Measurements from ENCODE around the gene MCRS1. TPM values are rescaled to one million over a fixed set of nuclear protein-coding genes. Genes with fewer than 3 reads are reported as not detected.

MCRS1 gene
- total RNA-seq, 1 donor from 2014 or later = 103 TPM

DNA sequence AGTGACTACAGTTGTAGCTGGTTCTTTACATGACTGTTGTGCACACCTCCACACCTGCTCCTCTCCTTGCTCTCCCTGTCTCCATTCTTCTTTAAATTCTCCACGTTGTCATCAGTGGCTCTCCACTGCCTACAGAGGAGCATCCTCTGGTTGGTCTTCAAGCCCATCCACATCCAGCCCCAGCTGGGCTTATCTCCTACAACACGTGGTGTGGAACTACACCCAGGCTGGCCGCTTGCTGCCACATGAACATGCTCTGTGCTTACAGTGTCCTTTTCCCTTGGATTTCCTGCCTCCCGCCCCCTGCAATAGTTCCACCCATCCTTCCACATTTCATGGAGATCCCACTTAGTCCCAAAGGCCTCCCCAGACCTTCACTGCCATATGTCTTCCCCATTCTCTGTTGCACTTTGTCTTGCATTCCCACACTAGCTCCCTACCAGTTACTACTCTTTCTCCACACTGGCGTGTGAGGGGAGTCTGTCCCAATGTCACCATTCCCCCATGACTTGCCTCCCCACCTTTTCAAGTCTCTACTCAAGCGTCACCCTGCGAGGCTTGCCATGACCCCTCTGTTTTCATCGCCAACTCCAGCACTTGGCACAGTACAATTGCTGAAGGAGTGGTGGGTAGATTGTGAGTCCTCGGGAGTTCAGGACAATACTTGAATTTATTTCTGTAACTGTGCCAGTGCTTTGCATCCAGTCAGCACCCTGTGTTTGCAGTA lies 9.8 kb upstream of the MCRS1 start:
- DNase-seq = no peak
- no peaks in the 10 kb centered on the region for H3K27me3 Mint-ChIP-seq (ENCODE audit: unreplicated experiment)
- H3K27ac Mint-ChIP-seq (ENCODE audit: unreplicated experiment) = peak overlapping the region; percentile 24
- H3K4me1 Mint-ChIP-seq (ENCODE audit: low read depth, unreplicated experiment) = peaks cover 16% of the 10 kb centered on the region
- no peaks in the 10 kb centered on the region for H3K36me3 Mint-ChIP-seq (ENCODE audit: unreplicated experiment)
- peaks cover 5% of the 10 kb centered on the region for H3K9me3 Mint-ChIP-seq (ENCODE audit: unreplicated experiment)
- H3K4me3 Mint-ChIP-seq (ENCODE audit: unreplicated experiment) = no peak overlapping the region
- TF ChIP-seq, protein P1, sequence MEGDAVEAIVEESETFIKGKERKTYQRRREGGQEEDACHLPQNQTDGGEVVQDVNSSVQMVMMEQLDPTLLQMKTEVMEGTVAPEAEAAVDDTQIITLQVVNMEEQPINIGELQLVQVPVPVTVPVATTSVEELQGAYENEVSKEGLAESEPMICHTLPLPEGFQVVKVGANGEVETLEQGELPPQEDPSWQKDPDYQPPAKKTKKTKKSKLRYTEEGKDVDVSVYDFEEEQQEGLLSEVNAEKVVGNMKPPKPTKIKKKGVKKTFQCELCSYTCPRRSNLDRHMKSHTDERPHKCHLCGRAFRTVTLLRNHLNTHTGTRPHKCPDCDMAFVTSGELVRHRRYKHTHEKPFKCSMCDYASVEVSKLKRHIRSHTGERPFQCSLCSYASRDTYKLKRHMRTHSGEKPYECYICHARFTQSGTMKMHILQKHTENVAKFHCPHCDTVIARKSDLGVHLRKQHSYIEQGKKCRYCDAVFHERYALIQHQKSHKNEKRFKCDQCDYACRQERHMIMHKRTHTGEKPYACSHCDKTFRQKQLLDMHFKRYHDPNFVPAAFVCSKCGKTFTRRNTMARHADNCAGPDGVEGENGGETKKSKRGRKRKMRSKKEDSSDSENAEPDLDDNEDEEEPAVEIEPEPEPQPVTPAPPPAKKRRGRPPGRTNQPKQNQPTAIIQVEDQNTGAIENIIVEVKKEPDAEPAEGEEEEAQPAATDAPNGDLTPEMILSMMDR (IDR thresholded peaks at IDR 0.05; ENCODE audit: partially characterized antibody, unreplicated experiment) = no peak

- H3K27me3 Mint-ChIP-seq (ENCODE audit: unreplicated experiment) = peaks cover 7% of the 10 kb centered on the region
- H3K36me3 Mint-ChIP-seq (ENCODE audit: unreplicated experiment) = peaks cover 5% of the 10 kb centered on the region
- peak overlapping the region; percentile 100 for H3K4me3 Mint-ChIP-seq (ENCODE audit: unreplicated experiment)
- H3K9me3 Mint-ChIP-seq (ENCODE audit: unreplicated experiment) = peaks cover 5% of the 10 kb centered on the region
- TF ChIP-seq, protein P1 (IDR thresholded peaks at IDR 0.05; ENCODE audit: partially characterized antibody, unreplicated experiment) = no peak
- no peak for DNase-seq
- peak overlapping the region; percentile 98 for H3K27ac Mint-ChIP-seq (ENCODE audit: unreplicated experiment)
- peaks cover 19% of the 10 kb centered on the region for H3K4me1 Mint-ChIP-seq (ENCODE audit: low read depth, unreplicated experiment)
Measured at GRCh38 chr12:49568442-49569162, 660 bp upstream of the MCRS1 start.

- TF ChIP-seq, protein P1 (IDR thresholded peaks at IDR 0.05; ENCODE audit: partially characterized antibody, unreplicated experiment) = no peak
- peaks cover 10% of the 10 kb centered on the region for H3K36me3 Mint-ChIP-seq (ENCODE audit: unreplicated experiment)
- peaks cover 10% of the 10 kb centered on the region for H3K27me3 Mint-ChIP-seq (ENCODE audit: unreplicated experiment)
- peak overlapping the region; percentile 100 for H3K4me3 Mint-ChIP-seq (ENCODE audit: unreplicated experiment)
- H3K27ac Mint-ChIP-seq (ENCODE audit: unreplicated experiment) = peak overlapping the region; percentile 98
- H3K4me1 Mint-ChIP-seq (ENCODE audit: low read depth, unreplicated experiment) = peaks cover 26% of the 10 kb centered on the region
- DNase-seq = no peak
- H3K9me3 Mint-ChIP-seq (ENCODE audit: unreplicated experiment) = peaks cover 9% of the 10 kb centered on the region
Measured at GRCh38 chr12:49567302-49567610, 686 bp downstream of the MCRS1 start.

DNA sequence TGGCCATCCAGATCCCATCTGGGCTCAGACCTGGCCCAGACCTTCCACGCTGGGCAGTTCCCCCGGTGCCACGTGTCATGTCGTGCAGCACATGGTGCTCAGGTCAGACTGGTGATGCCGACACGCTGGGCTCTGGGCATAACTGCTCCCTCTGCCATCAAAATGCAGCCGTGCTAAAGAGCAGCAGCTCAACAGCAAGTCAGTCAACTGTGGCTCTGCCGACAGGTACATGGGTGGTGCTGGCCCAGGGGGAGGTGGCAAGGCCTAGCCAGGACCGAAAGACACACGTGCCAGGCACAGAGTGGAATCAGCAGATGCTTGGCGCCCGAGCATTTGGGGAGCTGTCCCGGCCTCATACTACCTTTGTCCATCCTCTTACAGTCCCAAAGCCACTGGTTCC lies 1.6 kb downstream of the MCRS1 start:
- TF ChIP-seq, protein P1 (IDR thresholded peaks at IDR 0.05; ENCODE audit: partially characterized antibody, unreplicated experiment) = no peak
- H3K36me3 Mint-ChIP-seq (ENCODE audit: unreplicated experiment) = peaks cover 8% of the 10 kb centered on the region
- H3K27me3 Mint-ChIP-seq (ENCODE audit: unreplicated experiment) = peaks cover 10% of the 10 kb centered on the region
- peak overlapping the region; percentile 42 for H3K4me3 Mint-ChIP-seq (ENCODE audit: unreplicated experiment)
- no peak for DNase-seq
- peaks cover 11% of the 10 kb centered on the region for H3K9me3 Mint-ChIP-seq (ENCODE audit: unreplicated experiment)
- peaks cover 31% of the 10 kb centered on the region for H3K4me1 Mint-ChIP-seq (ENCODE audit: low read depth, unreplicated experiment)
- H3K27ac Mint-ChIP-seq (ENCODE audit: unreplicated experiment) = peak overlapping the region; percentile 55

All from glutamatergic neuron (in vitro differentiated cells).